Measurements from ENCODE around the gene PRKAG2.

- TF ChIP-seq GATA2 (IDR thresholded peaks at IDR 0.05; ENCODE audit: low read depth, low read length) (no peak), GATA3 (IDR thresholded peaks at IDR 0.05; ENCODE audit: low read depth, low read length) (no peak)
These were observed 171.2 kb downstream of the PRKAG2 start for GRCh38 chr7:151705636-151706276.

Measured in SH-SY5Y (cell line).